ENCODE results near the gene TECPR1. TPM values are rescaled to one million over a fixed set of nuclear protein-coding genes. Genes with fewer than 3 reads are reported as not detected.

The TECPR1 gene
- total RNA-seq, 2 experiments from 2014 or later = 25.6 to 25.7 TPM

- TF ChIP-seq CTCF (IDR thresholded peaks at IDR 0.05) = no peak
These were observed 80.6 kb downstream of the TECPR1 start for GRCh38 chr7:98171449-98171848.

GRCh38 chr7:98170966-98171365, 81.1 kb downstream of the TECPR1 start:
- intact Hi-C loops (cut with micrococcal nuclease) = no loop called here
- POLR2A ChIA-PET = no interaction called here
- no peak for ATAC-seq
- no peak overlapping the region for H3K27ac Mint-ChIP-seq
- CTCF ChIA-PET = interaction anchor here (2.2 kb wide), 1 partner anchor 149 kb away, joined by 12 read pairs; no protein-coding TSS in a partner anchor
- no peak for DNase-seq
- H3K4me3 Mint-ChIP-seq = no peak overlapping the region
- peaks cover 1% of the 10 kb centered on the region for H3K36me3 Mint-ChIP-seq (ENCODE audit: low read depth)
- no peaks in the 10 kb centered on the region for H3K27me3 Mint-ChIP-seq
- H3K4me1 Mint-ChIP-seq (ENCODE audit: low read depth) = peaks cover 3% of the 10 kb centered on the region
- no peaks in the 10 kb centered on the region for H3K9me3 Mint-ChIP-seq
- no peak for TF ChIP-seq CTCF (IDR thresholded peaks at IDR 0.05)

More at GRCh38 chr7:98171449-98171848, 80.6 kb downstream of the TECPR1 start:
- ATAC-seq (no peak), DNase-seq (no peak)
- Mint-ChIP-seq H3K4me3 (no peak overlapping the region), H3K9me3 (no peaks in the 10 kb centered on the region), H3K36me3 (ENCODE audit: low read depth) (peaks cover 1% of the 10 kb centered on the region), H3K27me3 (no peaks in the 10 kb centered on the region), H3K27ac (no peak overlapping the region), H3K4me1 (ENCODE audit: low read depth) (peaks cover 3% of the 10 kb centered on the region)
- intact Hi-C loops (cut with micrococcal nuclease) = no loop called here
- CTCF ChIA-PET = interaction anchor here (2.2 kb wide), 1 partner anchor 150 kb away, joined by 12 read pairs; no protein-coding TSS in a partner anchor
- POLR2A ChIA-PET = no interaction called here

- DNase-seq (no peak), ATAC-seq (no peak)
- intact Hi-C loops (cut with micrococcal nuclease) = loop anchor here (2.0 kb wide), 1 partner anchor 148 kb away; no protein-coding TSS in a partner anchor
- no peaks in the 10 kb centered on the region for H3K9me3 Mint-ChIP-seq
- no peak overlapping the region for H3K27ac Mint-ChIP-seq
- H3K36me3 Mint-ChIP-seq (ENCODE audit: low read depth) = peaks cover 1% of the 10 kb centered on the region
- ChIA-PET CTCF (interaction anchor here (0.7 to 9.9 kb wide), 25 partner anchors 9 to 161 kb away, joined by 3 to 239 read pairs (median 5); partner anchors contain the start of gene LMTK2), POLR2A (no interaction called here)
- H3K4me3 Mint-ChIP-seq = no peak overlapping the region
- H3K4me1 Mint-ChIP-seq (ENCODE audit: low read depth) = peaks cover 3% of the 10 kb centered on the region
- TF ChIP-seq CTCF (IDR thresholded peaks at IDR 0.05) = peak; percentile 14
- no peaks in the 10 kb centered on the region for H3K27me3 Mint-ChIP-seq
These were observed 83.0 kb downstream of the TECPR1 start for GRCh38 chr7:98168904-98169621.

- Mint-ChIP-seq H3K4me3 (no peak overlapping the region), H3K27ac (no peak overlapping the region), H3K36me3 (ENCODE audit: low read depth) (peaks cover 1% of the 10 kb centered on the region), H3K27me3 (no peaks in the 10 kb centered on the region), H3K4me1 (ENCODE audit: low read depth) (peaks cover 3% of the 10 kb centered on the region), H3K9me3 (no peaks in the 10 kb centered on the region)
- peak; percentile 81 for TF ChIP-seq CTCF (IDR thresholded peaks at IDR 0.05)
- intact Hi-C loops (cut with micrococcal nuclease) = loop anchor here (2.0 kb wide), 1 partner anchor 148 kb away; no protein-coding TSS in a partner anchor
- DNase-seq (peak; percentile 51), ATAC-seq (peak; percentile 48)
- ChIA-PET POLR2A (interaction anchor here (0.8 kb wide), 1 partner anchor 34 kb away, joined by 3 read pairs; no protein-coding TSS in a partner anchor), CTCF (interaction anchor here (0.7 to 9.9 kb wide), 26 partner anchors 8 to 161 kb away, joined by 3 to 239 read pairs (median 5); partner anchors contain the start of gene LMTK2)
These were observed 83.7 kb downstream of the TECPR1 start for GRCh38 chr7:98168181-98168903.
